Psoas muscle (tissue), 8 donors: ENCODE results near the gene DAP. TPM values are rescaled to one million over a fixed set of nuclear protein-coding genes. Genes with fewer than 3 reads are reported as not detected.

ENCODE experiments used
- ATAC-seq, 4 donors: fragments of 200-7000 bp; cut with Tn5 transposase; one replicate each; pipeline ENCODE4 v1.9.1; 2020; ENCODE audit warnings: moderate library complexity in 3 of 4, mild to moderate bottlenecking in 2 of 4
- DNase-seq, 2 donors: peaks; one replicate each; pipeline ENCODE4 v3.0.0-alpha.2; 2020
- H3K27ac ChIP-seq: fragments of 200-600 bp; one replicate; pipeline ENCODE4 v1.8.0; 2022
- H3K27me3 ChIP-seq, 3 donors: fragments of 200-600 bp in 1 of 3; one replicate each; pipeline versions ENCODE4 v1.6.1 to v1.8.0; 2013 to 2022; ENCODE audit warnings: low read length in 2 of 3, mild to moderate bottlenecking in 2 of 3, moderate library complexity in 1 of 3; ENCODE audit not compliant: insufficient read depth in 3 of 3
- H3K36me3 ChIP-seq, 2 donors: fragments of 200-600 bp in 1 of 2; one replicate each; pipeline versions ENCODE4 v1.6.1 to v1.8.0; 2013 to 2022; ENCODE audit warnings: low read depth in 1 of 2, mild to moderate bottlenecking in 1 of 2, moderate library complexity in 1 of 2; ENCODE audit not compliant: insufficient read depth in 1 of 2
- H3K4me1 ChIP-seq: fragments of 200-600 bp; one replicate; pipeline ENCODE4 v1.8.0; 2022
- H3K4me3 ChIP-seq: fragments of 200-600 bp; one replicate; pipeline ENCODE4 v1.8.0; 2022; ENCODE audit warnings: mild to moderate bottlenecking
- H3K9me3 ChIP-seq: fragments of 200-600 bp; one replicate; pipeline ENCODE4 v1.8.0; 2022
- CTCF ChIP-seq: fragments of 200-600 bp; IDR thresholded peaks from one replicate; pipeline ENCODE4 v1.8.0; 2022; ENCODE audit warnings: antibody characterized with exemption
- WGBS, 3 donors: extraction: QIAGEN DNeasy Blood & Tissue Kit; methylation state at CpG; one replicate each; pipeline versions ENCODE4 v1.1.6 to v1.1.7; 2013; 5-methylcytosine and 5-hydroxymethylcytosine counted together
- intact Hi-C, 2 donors: fragments of 100-400 bp; cut with DNase I; formaldehyde crosslinking; loops; one replicate each; pipeline versions ENCODE4 v1.11.0 to v1.14.2; 2022
- polyA plus RNA-seq, 3 donors: library from polyadenylated mRNA; stranded (reverse); fragments of 200-250 nt; gene quantifications; one replicate each; pipeline ENCODE4 v1.2.3, GENCODE V29; 2013
- total RNA-seq, 4 donors: library from RNA; stranded (reverse); fragmentation: NEBNext Ultra II Directional in 2 of 4; extraction: Animal tissue kit (Norgen Biotek cat#: 25700) in 2 of 4; gene quantifications; one replicate each; pipeline versions ENCODE4 v1.2.1 to v1.2.4, GENCODE V29; 2021 to 2023
- donor health status: healthy with polysubstance abuse.
- donor health status: DM: no; HTN: no; CAD: no; lungs with moderate emphysema.
- donor health status: Bipolar disorder and iron deficiency.
- donor health status: healthy.
- donor health status: DM: yes; HTN: yes; CAD: no.
- donor health status: DM: no; HTN: no; CAD: no.
- donor health status: DM: no; HTN: no; CAD: no.
- donor health status: DM: yes; HTN: yes; CAD: no.

DAP gene
- total and polyA plus RNA-seq, 7 donors: 3.6 to 8.1 (median 5.1) TPM

- no peak for TF ChIP-seq CTCF
- H3K27me3 ChIP-seq: no peaks in the 10 kb centered on the region
- DNase-seq: no peak
- H3K9me3 ChIP-seq: no peaks in the 10 kb centered on the region
- no peaks in the 10 kb centered on the region for H3K36me3 ChIP-seq
- no peak overlapping the region for H3K4me3 ChIP-seq
- WGBS, 3 donors: 78 to 80% (median 78%) methylated on average over 6 of the region's 6 CpGs
- intact Hi-C loops: no loop called here
- no peak for ATAC-seq
- H3K27ac ChIP-seq: no peak overlapping the region
- H3K4me1 ChIP-seq: no peaks in the 10 kb centered on the region
These were observed 49.5 kb downstream of the DAP start for GRCh38 chr5:10711562-10711961.

- H3K27ac ChIP-seq: no peak overlapping the region
- intact Hi-C loops: no loop called here
- H3K27me3 ChIP-seq: no peaks in the 10 kb centered on the region
- DNase-seq (no peak), ATAC-seq (no peak)
- H3K4me3 ChIP-seq: no peak overlapping the region
- H3K4me1 ChIP-seq: no peaks in the 10 kb centered on the region
- no peaks in the 10 kb centered on the region for H3K36me3 ChIP-seq
- 90 to 93% (median 90%) methylated on average over 10 of the region's 10 CpGs for WGBS, 3 donors
- H3K9me3 ChIP-seq: no peaks in the 10 kb centered on the region
- no peak for TF ChIP-seq CTCF
These were observed 50.4 kb downstream of the DAP start for GRCh38 chr5:10710513-10711128.

GRCh38 chr5:10709933-10710332 lies 51.1 kb downstream of the DAP start:
- ATAC-seq: no peak
- no peak overlapping the region for H3K27ac ChIP-seq
- intact Hi-C loops: no loop called here
- no peak for TF ChIP-seq CTCF
- no peak overlapping the region for H3K4me3 ChIP-seq
- H3K27me3 ChIP-seq: no peaks in the 10 kb centered on the region
- no peaks in the 10 kb centered on the region for H3K4me1 ChIP-seq
- H3K9me3 ChIP-seq: no peaks in the 10 kb centered on the region
- 78 to 88% (median 88%) methylated on average over 8 of the region's 8 CpGs for WGBS, 3 donors
- no peaks in the 10 kb centered on the region for H3K36me3 ChIP-seq
- DNase-seq: no peak

- H3K9me3 ChIP-seq: no peaks in the 10 kb centered on the region
- H3K4me3 ChIP-seq: no peak overlapping the region
- intact Hi-C loops: no loop called here
- ATAC-seq: no peak
- H3K4me1 ChIP-seq: no peaks in the 10 kb centered on the region
- DNase-seq: no peak
- H3K27ac ChIP-seq: no peak overlapping the region
- H3K36me3 ChIP-seq: no peaks in the 10 kb centered on the region
- 85 to 93% (median 88%) methylated on average over 4 of the region's 4 CpGs for WGBS, 3 donors
- no peak for TF ChIP-seq CTCF
- H3K27me3 ChIP-seq: no peaks in the 10 kb centered on the region
These were observed 51.6 kb downstream of the DAP start for GRCh38 chr5:10709409-10709808.
